ENCODE results near the gene SLC16A10.

The SLC16A10 gene

DNA sequence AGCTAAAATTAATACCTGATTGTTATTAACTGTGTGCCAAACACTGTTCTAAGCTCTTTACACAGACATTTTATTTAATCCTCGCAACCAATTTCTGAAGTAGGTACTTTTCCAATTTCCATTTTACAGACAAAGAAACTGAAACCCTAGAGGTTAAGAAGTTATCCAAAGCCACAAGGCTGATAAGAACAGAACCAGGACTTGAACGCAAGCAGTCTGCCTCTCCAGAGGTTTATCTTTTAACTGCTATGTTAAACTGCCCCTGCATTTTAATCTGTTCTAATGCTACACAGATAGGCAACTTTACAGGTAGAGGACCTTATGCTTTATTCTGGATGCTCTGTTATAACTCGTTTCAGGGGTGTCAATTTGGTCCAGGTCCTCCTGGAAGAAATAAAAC, 118.2 kb downstream of the SLC16A10 start:
- no peak for FAIRE-seq
- DNase-seq (ENCODE audit: insufficient read length, low spot score) = no peak

DNA sequence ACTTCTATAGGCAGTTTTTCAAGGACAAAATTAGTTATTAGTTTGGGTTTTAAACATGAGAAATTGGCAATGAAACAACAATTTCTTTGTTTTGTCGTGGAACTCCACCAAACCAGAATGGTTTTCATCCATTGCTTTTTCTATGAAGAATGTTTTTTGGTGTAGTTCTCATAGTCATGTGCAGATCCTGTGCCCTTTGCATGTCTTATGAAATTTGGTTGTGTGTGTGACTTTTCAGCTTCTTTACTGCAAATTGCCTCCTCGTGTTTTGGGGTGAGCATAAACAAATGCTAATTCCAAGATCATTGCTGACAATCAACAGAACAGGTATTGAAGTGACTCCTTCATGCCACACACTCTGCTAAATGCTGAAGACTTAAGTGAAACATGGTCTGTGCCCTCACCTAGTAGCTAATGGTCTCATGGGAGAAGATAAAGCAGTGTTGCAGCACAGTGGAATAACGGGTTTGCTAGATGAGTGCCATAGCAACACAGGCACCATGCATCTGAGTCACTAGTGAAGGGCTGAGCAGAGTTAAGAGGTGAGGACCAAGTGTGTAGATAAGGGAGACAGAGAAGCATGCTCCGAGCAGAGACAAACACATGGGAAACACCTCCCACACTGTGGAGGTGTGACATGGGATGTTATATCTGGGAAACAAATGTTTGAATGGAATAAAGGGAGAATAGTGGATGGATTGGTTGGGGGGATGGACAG, 120.0 kb downstream of the SLC16A10 start:
- FAIRE-seq = no peak

DNA sequence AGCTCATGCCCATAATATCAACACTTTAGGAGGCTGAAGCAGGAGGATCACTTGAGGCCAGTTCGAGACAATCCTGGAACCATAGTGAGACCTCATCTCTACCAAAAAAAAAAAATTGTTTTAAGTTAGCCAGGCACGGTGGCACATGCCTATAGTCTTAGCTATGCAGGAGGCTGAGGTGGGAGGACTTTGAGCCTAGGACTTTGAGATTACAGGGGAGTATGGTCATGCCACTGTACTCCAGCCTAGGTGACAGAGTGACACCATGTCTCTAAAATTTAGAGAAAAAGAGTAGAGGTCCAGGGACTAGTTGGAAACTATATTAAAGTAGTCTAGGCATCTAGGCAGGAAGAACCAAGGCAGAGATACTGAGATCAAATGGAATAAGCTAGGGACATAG, 121.6 kb downstream of the SLC16A10 start:
- FAIRE-seq (no peak), DNase-seq (ENCODE audit: insufficient read length, low spot score) (no peak)

More for the DNA sequence above, 120.0 kb downstream of the SLC16A10 start:
- DNase-seq (ENCODE audit: insufficient read length, low spot score) = no peak

GRCh38 chr6:111210194-111210728, 123.0 kb downstream of the SLC16A10 start:
- DNase-seq (ENCODE audit: insufficient read length, low spot score) (peak; percentile 57), FAIRE-seq (no peak)

GRCh38 chr6:111211411-111212030, 124.2 kb downstream of the SLC16A10 start:
- no peak for DNase-seq (ENCODE audit: insufficient read length, low spot score)
- FAIRE-seq = no peak

GRCh38 chr6:111212625-111213024, 125.3 kb downstream of the SLC16A10 start:
- no peak for FAIRE-seq
- no peak for DNase-seq (ENCODE audit: insufficient read length, low spot score)

- DNase-seq (ENCODE audit: insufficient read length, low spot score) = no peak
- FAIRE-seq = no peak
Measured at GRCh38 chr6:111215131-111215530, 127.8 kb downstream of the SLC16A10 start.

DNA sequence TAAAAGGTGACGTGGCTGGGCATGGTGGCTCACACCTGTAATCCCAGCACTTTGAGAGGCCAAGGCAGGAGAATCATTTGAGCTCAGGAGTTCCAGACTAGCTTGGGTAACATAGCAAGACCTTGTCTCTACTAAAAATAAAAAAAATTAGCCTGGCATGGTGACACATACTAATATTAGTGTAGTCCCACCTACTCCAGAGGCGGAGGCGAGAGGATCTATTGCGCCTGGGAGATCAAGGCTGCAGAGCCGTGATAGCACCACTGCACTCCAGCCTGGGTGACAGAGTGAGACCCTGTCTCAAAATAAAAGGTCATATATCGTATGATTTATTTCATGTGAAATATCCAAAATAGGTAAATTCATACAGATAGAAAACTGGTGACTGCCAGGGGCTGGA, 132.5 kb downstream of the SLC16A10 start:
- FAIRE-seq = no peak
- DNase-seq (ENCODE audit: insufficient read length, low spot score) = no peak

- no peak for FAIRE-seq
- no peak for DNase-seq (ENCODE audit: insufficient read length, low spot score)
Measured at GRCh38 chr6:111220383-111221031, 133.2 kb downstream of the SLC16A10 start.

- FAIRE-seq = no peak
- no peak for DNase-seq (ENCODE audit: insufficient read length, low spot score)
Measured at GRCh38 chr6:111221804-111222203, 134.5 kb downstream of the SLC16A10 start.

DNA sequence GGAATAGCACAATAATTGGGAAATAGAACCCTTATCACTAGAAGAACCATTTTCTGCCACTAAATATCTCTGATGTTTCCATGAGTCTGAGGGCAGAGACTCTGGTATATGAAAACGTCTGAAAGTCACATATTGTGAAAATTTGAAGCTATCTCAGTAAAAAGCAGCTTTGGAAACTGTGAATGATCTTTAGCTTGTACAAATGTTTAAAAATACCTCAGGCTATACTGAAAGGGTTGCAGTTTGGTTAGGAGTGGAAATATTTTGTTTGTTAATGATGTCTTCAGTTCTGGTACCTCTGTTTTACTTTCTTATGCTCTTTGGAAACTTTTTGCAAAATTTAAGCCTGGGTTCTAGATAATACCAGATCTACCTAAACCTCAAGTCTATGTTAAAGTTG, 135.0 kb downstream of the SLC16A10 start:
- no peak for FAIRE-seq
- DNase-seq (ENCODE audit: insufficient read length, low spot score) = no peak

- no peak for FAIRE-seq
Measured at GRCh38 chr6:111228094-111228493, 140.8 kb downstream of the SLC16A10 start.

GRCh38 chr6:111230351-111231089, 143.2 kb downstream of the SLC16A10 start:
- no peak for DNase-seq (ENCODE audit: insufficient read length, low spot score)
- no peak for FAIRE-seq

More at GRCh38 chr6:111228094-111228493, 140.8 kb downstream of the SLC16A10 start:
- DNase-seq (ENCODE audit: insufficient read length, low spot score) = no peak

- FAIRE-seq (no peak), DNase-seq (ENCODE audit: insufficient read length, low spot score) (no peak)
Measured at GRCh38 chr6:111231090-111231459, 143.8 kb downstream of the SLC16A10 start.

GRCh38 chr6:111237852-111238251, 150.5 kb downstream of the SLC16A10 start:
- DNase-seq (ENCODE audit: insufficient read length, low spot score) = no peak
- FAIRE-seq = no peak

DNA sequence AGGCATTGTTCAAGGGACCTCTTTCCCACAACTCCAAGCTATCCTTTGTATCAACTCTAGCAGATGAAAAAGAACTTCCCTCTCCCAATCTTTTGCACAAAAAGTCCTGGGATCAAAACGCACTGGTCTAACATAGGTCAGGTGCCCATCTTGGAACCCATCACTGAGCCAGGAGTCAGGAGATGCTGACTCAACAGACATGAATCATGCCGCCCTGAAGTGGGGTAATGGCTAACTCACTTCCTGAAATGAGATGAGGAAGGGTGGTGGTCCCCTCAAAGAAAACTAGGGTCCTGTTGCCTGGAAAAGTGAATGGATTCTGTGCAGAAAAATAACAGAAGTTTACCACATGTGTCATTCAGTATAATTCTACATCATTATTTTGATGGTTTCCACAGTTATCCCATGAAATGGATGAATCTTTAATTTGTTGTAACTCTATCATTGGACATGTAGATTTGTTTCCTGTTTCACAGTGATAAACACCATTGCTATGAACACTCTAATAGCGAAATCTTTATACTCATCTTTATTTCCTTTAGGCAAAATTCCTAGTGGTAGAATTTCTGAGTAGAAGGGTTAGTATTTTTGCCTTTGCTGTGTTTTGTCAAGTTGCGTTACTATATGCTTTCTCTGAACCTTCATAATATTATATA, 151.3 kb downstream of the SLC16A10 start:
- no peak for FAIRE-seq
- DNase-seq (ENCODE audit: insufficient read length, low spot score) = peak; percentile 21

GRCh38 chr6:111239461-111239860, 152.2 kb downstream of the SLC16A10 start:
- FAIRE-seq = no peak
- DNase-seq (ENCODE audit: insufficient read length, low spot score) = no peak

DNA sequence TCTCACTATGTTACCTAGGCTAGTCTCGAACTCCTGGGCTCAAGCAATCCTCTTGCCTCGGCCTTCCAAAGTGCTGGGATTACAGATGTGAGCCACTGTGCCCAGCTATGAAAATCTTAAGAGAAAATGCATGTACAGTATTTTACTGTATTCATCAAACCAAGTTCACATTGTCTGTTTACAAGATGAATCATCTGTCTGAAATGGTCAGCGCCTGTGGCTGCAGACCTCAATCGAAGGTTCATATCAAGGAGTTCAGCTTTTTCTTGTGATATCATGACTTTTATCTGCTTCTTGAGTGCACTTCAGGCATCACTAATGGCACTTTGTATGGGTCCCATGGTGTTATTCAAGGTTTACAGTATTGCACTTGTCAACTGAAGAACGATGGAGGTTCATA, 155.1 kb downstream of the SLC16A10 start:
- peak; percentile 17 for DNase-seq (ENCODE audit: insufficient read length, low spot score)
- FAIRE-seq = no peak

DNA sequence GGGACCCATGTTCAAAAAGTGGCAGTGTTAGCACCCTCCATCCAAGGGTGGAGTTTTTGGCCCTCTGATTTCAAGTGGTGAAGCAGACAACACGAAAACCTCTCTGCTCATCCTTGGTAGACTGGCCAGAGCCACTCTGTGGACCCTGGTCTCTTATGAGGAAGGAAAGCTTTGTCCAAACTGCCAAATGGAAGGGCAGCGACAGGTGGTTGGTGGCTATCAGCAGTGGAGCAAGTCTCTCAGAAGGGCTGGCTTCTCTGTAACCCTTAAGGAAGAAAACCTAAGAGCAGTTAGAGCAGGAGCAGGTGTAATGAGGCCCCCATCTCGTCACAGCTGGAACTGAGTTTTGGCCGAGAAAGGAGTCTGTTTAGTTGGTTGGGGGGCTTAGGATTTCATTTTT, 155.8 kb downstream of the SLC16A10 start:
- no peak for DNase-seq (ENCODE audit: insufficient read length, low spot score)
- no peak for FAIRE-seq

DNA sequence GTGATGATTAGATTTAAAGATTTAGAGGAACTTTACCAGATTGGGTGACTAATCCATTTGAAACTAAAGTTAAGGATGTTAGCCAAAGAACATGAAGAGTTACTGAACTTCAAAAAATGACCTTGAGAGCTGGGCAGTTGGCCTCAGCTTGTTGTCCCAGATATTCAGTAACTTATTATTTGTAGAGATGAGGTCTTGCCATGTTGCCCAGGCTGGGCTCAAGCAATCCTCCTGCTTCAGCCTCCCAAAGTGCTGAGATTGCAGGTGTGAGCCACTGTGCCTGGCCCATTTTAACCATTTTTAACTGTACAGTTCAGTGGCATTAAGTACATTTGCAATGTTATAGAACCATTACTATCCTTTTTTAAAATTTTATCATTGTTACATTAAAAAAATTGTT, 161.5 kb downstream of the SLC16A10 start:
- DNase-seq (ENCODE audit: insufficient read length, low spot score) (no peak), FAIRE-seq (no peak)
